ENCODE data around the gene HARBI1. TPM values are rescaled to one million over a fixed set of nuclear protein-coding genes. Genes with fewer than 3 reads are reported as not detected.

Gene HARBI1
- total and polyA plus RNA-seq, 9 of the 15 experiments (the other 6 are each of a cell fraction or from before 2014, with no cell fraction given): 3.5 to 8.4 (median 5.5) TPM

GRCh38 chr11:46577058-46577457, 40.0 kb downstream of the HARBI1 start:
- ChIA-PET CTCF (ENCODE audit: low intra/inter-chr PET ratio) (no interaction called here), POLR2A (no interaction called here)
- Histone ChIP-seq H3K9me1 (ENCODE audit: control insufficient read depth, insufficient read depth, low read length) (no peaks in the 10 kb centered on the region), H4K20me1 (replicated peaks; ENCODE audit: control insufficient read depth, insufficient read depth, low read length) (peaks cover 10% of the 10 kb centered on the region), H3K79me2 (ENCODE audit: control insufficient read depth, insufficient read depth, low read length) (peaks cover 71% of the 10 kb centered on the region), H3K9ac (ENCODE audit: insufficient read depth in 1 of 2, low read depth in 2 of 2, low read length in 2 of 2) (no peak overlapping the region), H3K36me3 (ENCODE audit: control insufficient read depth, insufficient read depth, low read length) (peaks cover 4% of the 10 kb centered on the region; the same call in 1 of the 3 replicates), H3K4me2 (ENCODE audit: insufficient read depth, low read length) (no peak overlapping the region), H3K27ac (ENCODE audit: extremely low read depth, low read depth, low read length) (no peak overlapping the region), H3K9me3 (replicated peaks; ENCODE audit: control insufficient read depth, insufficient read depth, low read depth, low read length) (no peaks in the 10 kb centered on the region), H3K4me1 (replicated peaks in 1 of 2; ENCODE audit: control insufficient read depth in 2 of 2, insufficient read depth in 2 of 2, low read length in 2 of 2) (no peaks in the 10 kb centered on the region; a peak in 1 of 5 replicates), H3K27me3 (ENCODE audit: control insufficient read depth in 2 of 2, insufficient read depth in 2 of 2, low read length in 2 of 2) (no peaks in the 10 kb centered on the region), H2AFZ (ENCODE audit: low read depth, low read length) (no peak overlapping the region), H3K4me3 (no peak overlapping the region)
- intact Hi-C loops (cut with micrococcal nuclease): no loop called here
- TF ChIP-seq ZNF146 (CRISPR knock-in tag; IDR thresholded peaks at IDR 0.05; ENCODE audit: unreplicated experiment): peak; percentile 52
- no peak for TF ChIP-seq MEF2A (IDR thresholded peaks at IDR 0.05; ENCODE audit: control insufficient read depth, low read depth, low read length)
- TF ChIP-seq ZNF699 (CRISPR knock-in tag; IDR thresholded peaks at IDR 0.05; ENCODE audit: insufficient replicate concordance): no peak
- no peak for TF ChIP-seq ELK1 (CRISPR knock-in tag; IDR thresholded peaks at IDR 0.05)
- TF ChIP-seq ZNF3 (CRISPR knock-in tag; IDR thresholded peaks at IDR 0.05): no peak
- WGBS (ENCODE audit: insufficient coverage, low coverage, missing lambda C conversion rate): 84% methylated on average over 1 of the region's 1 CpG
- BruUV-seq (replicated peaks): no TSS peak
- FAIRE-seq (no peak), DNase-seq (ENCODE audit: extremely low read depth in 1 of 4, low spot score in 3 of 4) (no peak), ATAC-seq (no peak)
- in situ Hi-C loops (cut with MboI): no loop called here

Data from K562 (cell line).